T-helper 2 cell treated with Interferon-gamma antibody and Interleukin-4, amounts not matched to agents 5 μg/mL and 100 μg/mL, for 36 hours (primary cell): ENCODE measurements around the gene CIRBP.

Experiments used
- DNase-seq: peaks from one replicate; pipeline ENCODE4 v3.0.0; 2021; ENCODE audit warnings: low spot score
- H3K27ac Mint-ChIP-seq: one replicate; pipeline ENCODE4 v1.8.0; 2021; ENCODE audit warnings: mild to moderate bottlenecking, mixed read lengths
- H3K27me3 Mint-ChIP-seq: one replicate; pipeline ENCODE4 v1.8.0; 2021; ENCODE audit warnings: low read depth, mixed read lengths
- H3K36me3 Mint-ChIP-seq: one replicate; pipeline ENCODE4 v1.8.0; 2021; ENCODE audit warnings: low read depth, mixed read lengths
- H3K4me1 Mint-ChIP-seq: one replicate; pipeline ENCODE4 v1.8.0; 2021; ENCODE audit warnings: low read depth, mixed read lengths
- H3K4me3 Mint-ChIP-seq: one replicate; pipeline ENCODE4 v1.8.0; 2022; ENCODE audit warnings: mild to moderate bottlenecking, moderate library complexity, mixed read lengths
- H3K9me3 Mint-ChIP-seq: one replicate; pipeline ENCODE4 v1.8.0; 2021; ENCODE audit warnings: mixed read lengths

The CIRBP gene

GRCh38 chr19:1261538-1261797, 7.7 kb upstream of the CIRBP start:
- no peak for DNase-seq
- peaks cover 42% of the 10 kb centered on the region for H3K4me1 Mint-ChIP-seq
- H3K4me3 Mint-ChIP-seq, result peak overlapping the region; percentile 89
- H3K9me3 Mint-ChIP-seq, result no peaks in the 10 kb centered on the region
- peaks cover 13% of the 10 kb centered on the region for H3K36me3 Mint-ChIP-seq
- H3K27ac Mint-ChIP-seq, result peak overlapping the region; percentile 90
- no peaks in the 10 kb centered on the region for H3K27me3 Mint-ChIP-seq

GRCh38 chr19:1261798-1262622, 7.1 kb upstream of the CIRBP start:
- peak overlapping the region; percentile 89 for H3K4me3 Mint-ChIP-seq
- peak overlapping the region; percentile 90 for H3K27ac Mint-ChIP-seq
- H3K27me3 Mint-ChIP-seq, result no peaks in the 10 kb centered on the region
- H3K9me3 Mint-ChIP-seq, result no peaks in the 10 kb centered on the region
- peaks cover 42% of the 10 kb centered on the region for H3K4me1 Mint-ChIP-seq
- H3K36me3 Mint-ChIP-seq, result peaks cover 13% of the 10 kb centered on the region
- no peak for DNase-seq

GRCh38 chr19:1262623-1263123, 6.5 kb upstream of the CIRBP start:
- H3K4me3 Mint-ChIP-seq, result no peak overlapping the region
- H3K36me3 Mint-ChIP-seq, result peaks cover 9% of the 10 kb centered on the region
- DNase-seq, result no peak
- no peaks in the 10 kb centered on the region for H3K9me3 Mint-ChIP-seq
- peaks cover 3% of the 10 kb centered on the region for H3K27me3 Mint-ChIP-seq
- H3K4me1 Mint-ChIP-seq, result peaks cover 41% of the 10 kb centered on the region
- H3K27ac Mint-ChIP-seq, result no peak overlapping the region

GRCh38 chr19:1263188-1263587, 5.9 kb upstream of the CIRBP start:
- H3K36me3 Mint-ChIP-seq, result peaks cover 7% of the 10 kb centered on the region
- H3K9me3 Mint-ChIP-seq, result no peaks in the 10 kb centered on the region
- H3K4me1 Mint-ChIP-seq, result peaks cover 38% of the 10 kb centered on the region
- no peak for DNase-seq
- H3K27ac Mint-ChIP-seq, result peak overlapping the region; percentile 31
- peak overlapping the region; percentile 43 for H3K4me3 Mint-ChIP-seq
- peaks cover 3% of the 10 kb centered on the region for H3K27me3 Mint-ChIP-seq

- H3K27me3 Mint-ChIP-seq, result peaks cover 3% of the 10 kb centered on the region
- peak overlapping the region; percentile 55 for H3K4me3 Mint-ChIP-seq
- H3K27ac Mint-ChIP-seq, result peak overlapping the region; percentile 49
- H3K4me1 Mint-ChIP-seq, result peaks cover 31% of the 10 kb centered on the region
- DNase-seq, result no peak
- H3K36me3 Mint-ChIP-seq, result peaks cover 3% of the 10 kb centered on the region
- H3K9me3 Mint-ChIP-seq, result no peaks in the 10 kb centered on the region
Observed at GRCh38 chr19:1264801-1265614, 4.1 kb upstream of the CIRBP start.

GRCh38 chr19:1265615-1266128, 3.5 kb upstream of the CIRBP start:
- Mint-ChIP-seq H3K36me3 (peaks cover 10% of the 10 kb centered on the region), H3K4me3 (peak overlapping the region; percentile 57), H3K4me1 (peaks cover 34% of the 10 kb centered on the region), H3K27ac (no peak overlapping the region), H3K27me3 (peaks cover 3% of the 10 kb centered on the region), H3K9me3 (no peaks in the 10 kb centered on the region)
- DNase-seq, result peak; percentile 52

GRCh38 chr19:1266129-1266915, 2.8 kb upstream of the CIRBP start:
- Mint-ChIP-seq H3K36me3 (peaks cover 16% of the 10 kb centered on the region), H3K9me3 (no peaks in the 10 kb centered on the region), H3K4me1 (peaks cover 38% of the 10 kb centered on the region), H3K27ac (no peak overlapping the region), H3K4me3 (peak overlapping the region; percentile 57), H3K27me3 (peaks cover 3% of the 10 kb centered on the region)
- DNase-seq, result peak; percentile 89

GRCh38 chr19:1266916-1267476, 2.1 kb upstream of the CIRBP start:
- Mint-ChIP-seq H3K36me3 (peaks cover 23% of the 10 kb centered on the region), H3K27ac (peak overlapping the region; percentile 26), H3K4me1 (peaks cover 35% of the 10 kb centered on the region), H3K9me3 (no peaks in the 10 kb centered on the region), H3K4me3 (peak overlapping the region; percentile 69), H3K27me3 (peaks cover 3% of the 10 kb centered on the region)
- DNase-seq, result peak; percentile 81

GRCh38 chr19:1267477-1268225, 1.5 kb upstream of the CIRBP start:
- H3K27me3 Mint-ChIP-seq, result peaks cover 3% of the 10 kb centered on the region
- H3K9me3 Mint-ChIP-seq, result no peaks in the 10 kb centered on the region
- H3K4me1 Mint-ChIP-seq, result peaks cover 37% of the 10 kb centered on the region
- DNase-seq, result no peak
- peak overlapping the region; percentile 69 for H3K4me3 Mint-ChIP-seq
- peak overlapping the region; percentile 26 for H3K27ac Mint-ChIP-seq
- peaks cover 28% of the 10 kb centered on the region for H3K36me3 Mint-ChIP-seq

- Mint-ChIP-seq H3K27ac (peak overlapping the region; percentile 76), H3K9me3 (no peaks in the 10 kb centered on the region), H3K4me1 (peaks cover 36% of the 10 kb centered on the region), H3K4me3 (peak overlapping the region; percentile 68), H3K27me3 (peaks cover 3% of the 10 kb centered on the region), H3K36me3 (peaks cover 34% of the 10 kb centered on the region)
- DNase-seq, result no peak
Observed at GRCh38 chr19:1268226-1269064, 687 bp upstream of the CIRBP start.

GRCh38 chr19:1269478-1270212, 513 bp downstream of the CIRBP start:
- DNase-seq, result peak; percentile 86
- Mint-ChIP-seq H3K27ac (peak overlapping the region; percentile 87), H3K27me3 (peaks cover 3% of the 10 kb centered on the region), H3K9me3 (no peaks in the 10 kb centered on the region), H3K4me3 (peak overlapping the region; percentile 83), H3K36me3 (peaks cover 44% of the 10 kb centered on the region), H3K4me1 (peaks cover 39% of the 10 kb centered on the region)
